Activated effector memory CD4-positive, alpha-beta T cell treated with anti-CD3 and anti-CD28 coated beads, Interleukin-2, amount 50 U/mL, for 16 hours (primary cell): Measurements from ENCODE around the gene KCNQ4.

Experiments
- DNase-seq: peaks from one replicate; pipeline ENCODE4 v3.0.0-alpha.2; 2020

The KCNQ4 gene

GRCh38 chr1:40755067-40755466 lies 28.5 kb upstream of the KCNQ4 start:
- DNase-seq = no peak

- DNase-seq = no peak
Measured at GRCh38 chr1:40756523-40756922, 27.1 kb upstream of the KCNQ4 start.

GRCh38 chr1:40757084-40757483 lies 26.5 kb upstream of the KCNQ4 start:
- no peak for DNase-seq

- DNase-seq = no peak
Measured at GRCh38 chr1:40758004-40758403, 25.6 kb upstream of the KCNQ4 start.

- no peak for DNase-seq
Measured at GRCh38 chr1:40758578-40759343, 24.8 kb upstream of the KCNQ4 start.

- DNase-seq = no peak
Measured at GRCh38 chr1:40760984-40761383, 22.6 kb upstream of the KCNQ4 start.

- no peak for DNase-seq
Measured at GRCh38 chr1:40762144-40762923, 21.3 kb upstream of the KCNQ4 start.

- no peak for DNase-seq
Measured at GRCh38 chr1:40763742-40764532, 19.6 kb upstream of the KCNQ4 start.

GRCh38 chr1:40764981-40765380 lies 18.6 kb upstream of the KCNQ4 start:
- no peak for DNase-seq

GRCh38 chr1:40766017-40766416 lies 17.6 kb upstream of the KCNQ4 start:
- no peak for DNase-seq

- no peak for DNase-seq
Measured at GRCh38 chr1:40766560-40766959, 17.0 kb upstream of the KCNQ4 start.

GRCh38 chr1:40768146-40768990 lies 15.2 kb upstream of the KCNQ4 start:
- DNase-seq = no peak

GRCh38 chr1:40769815-40770214 lies 13.8 kb upstream of the KCNQ4 start:
- DNase-seq = peak; percentile 59

- peak; percentile 50 for DNase-seq
Measured at GRCh38 chr1:40770296-40771070, 13.1 kb upstream of the KCNQ4 start.

GRCh38 chr1:40772146-40772955 lies 11.2 kb upstream of the KCNQ4 start:
- no peak for DNase-seq

- DNase-seq = no peak
Measured at GRCh38 chr1:40773748-40774265, 9.8 kb upstream of the KCNQ4 start.

- peak; percentile 89 for DNase-seq
Measured at GRCh38 chr1:40774266-40774998, 9.2 kb upstream of the KCNQ4 start.

- no peak for DNase-seq
Measured at GRCh38 chr1:40776236-40777072, 7.1 kb upstream of the KCNQ4 start.
